Keratinocyte (primary cell): ENCODE results near the gene BCAM. TPM values are rescaled to one million over a fixed set of nuclear protein-coding genes. Genes with fewer than 3 reads are reported as not detected.

Experiments
- DNase-seq: peaks from one replicate; pipeline ENCODE4 v3.0.0-alpha.2; 2011; ENCODE audit warnings: low read depth, missing footprints, low spot score
- FAIRE-seq: peaks from 2 replicates; lab custom pipeline; 2011; peaks lifted over from hg19 to GRCh38; lab: Jason Lieb, UNC
- H2AFZ ChIP-seq: 2 replicates; pipeline ENCODE4 v1.6.0; 2012; ENCODE audit warnings: low read length, control low read depth, inconsistent platforms; ENCODE audit not compliant: control insufficient read depth
- H3K27ac ChIP-seq: 2 replicates; pipeline ENCODE4 v1.5.1; 2011; ENCODE audit warnings: low read length; ENCODE audit not compliant: control insufficient read depth, insufficient read depth
- H3K27me3 ChIP-seq: 3 replicates; pipeline ENCODE4 v1.6.0; 2011; ENCODE audit warnings: low read length; ENCODE audit not compliant: control insufficient read depth, insufficient read depth; ENCODE audit errors: extremely low read depth
- H3K36me3 ChIP-seq, 2 experiments: 2 replicates in 1 of 2; 3 replicates in 1 of 2; pipeline ENCODE4 v1.5.1; 2011; ENCODE audit warnings: low read length in 2 of 2, mild to moderate bottlenecking in 1 of 2; ENCODE audit not compliant: control insufficient read depth in 2 of 2, insufficient read depth in 2 of 2; ENCODE audit errors: extremely low read depth in 1 of 2
- H3K4me1 ChIP-seq: 3 replicates; pipeline ENCODE4 v1.5.1; 2011; ENCODE audit warnings: low read length; ENCODE audit not compliant: control insufficient read depth, insufficient read depth; ENCODE audit errors: extremely low read depth
- H3K4me2 ChIP-seq: 3 replicates; pipeline ENCODE4 v1.6.0; 2011; ENCODE audit warnings: low read depth, low read length; ENCODE audit not compliant: control insufficient read depth, insufficient read depth; ENCODE audit errors: extremely low read depth
- H3K4me3 ChIP-seq, 3 experiments: fragments of 200-600 bp in 1 of 3; sonication (generic) in 1 of 3; 2 replicates in 2 of 3; 3 replicates in 1 of 3; pipeline ENCODE4 v1.5.1; 2011 to 2016; ENCODE audit warnings: low read length in 3 of 3, mild to moderate bottlenecking in 3 of 3, control low read depth in 2 of 3, inconsistent platforms in 1 of 3, low read depth in 1 of 3, mixed read lengths in 1 of 3, mixed run types in 1 of 3, moderate library complexity in 1 of 3; ENCODE audit not compliant: control insufficient read depth in 2 of 3, insufficient read depth in 2 of 3; ENCODE audit errors: extremely low read depth in 1 of 3
- H3K79me2 ChIP-seq: 2 replicates; pipeline ENCODE4 v1.6.0; 2012; ENCODE audit warnings: low read length; ENCODE audit not compliant: control insufficient read depth, insufficient read depth
- H3K9ac ChIP-seq: 3 replicates; pipeline ENCODE4 v1.6.0; 2011; ENCODE audit warnings: low read length; ENCODE audit not compliant: control insufficient read depth, insufficient read depth; ENCODE audit errors: extremely low read depth
- H3K9me1 ChIP-seq: 3 replicates; pipeline ENCODE4 v1.6.0; 2011; ENCODE audit warnings: low read length; ENCODE audit not compliant: control insufficient read depth, insufficient read depth; ENCODE audit errors: extremely low read depth
- H3K9me3 ChIP-seq: 2 replicates; pipeline ENCODE4 v1.5.1; 2012; ENCODE audit warnings: low read depth, low read length; ENCODE audit not compliant: control insufficient read depth
- H4K20me1 ChIP-seq: 3 replicates; pipeline ENCODE4 v1.6.0; 2011; ENCODE audit warnings: low read length; ENCODE audit not compliant: control insufficient read depth, insufficient read depth; ENCODE audit errors: extremely low read depth
- EZH2 ChIP-seq: IDR thresholded peaks from one replicate; pipeline ENCODE4 v1.6.1; 2012; ENCODE audit warnings: inconsistent platforms, mild to moderate bottlenecking, low read length, moderate library complexity
- dilution Hi-C: fragments of 300-500 bp; cut with MboI; formaldehyde crosslinking; loops from one replicate; pipeline ENCODE4 v1.7.0; 2020; ENCODE audit warnings: low sequenced_read_pairs; ENCODE audit not compliant: extremely low pct_ligation_motif_present
- polyA plus RNA-seq, 5 experiments: library from polyadenylated mRNA; depleted of rRNA in 3 of 5; stranded (reverse) in 3 of 5; stranded (forward) in 1 of 5; unstranded in 1 of 5; fragments of >200 nt; gene quantifications; 1 replicate in 1 of 5; 2 replicates in 3 of 5; 3 replicates in 1 of 5; pipeline versions ENCODE4 v1.2.1 to v1.2.3, GENCODE V29; 2011 to 2012; ENCODE audit warnings: missing spikeins in 2 of 5, low read depth in 1 of 5, low replicate concordance in 1 of 5
- TF ChIP-seq, protein P1 (sequence below), 3 experiments: IDR thresholded peaks in 1 of 3; conservative IDR thresholded peaks in 1 of 3; optimal IDR thresholded peaks in 1 of 3; 2 replicates in 2 of 3; 3 replicates in 1 of 3; pipeline versions ENCODE3 to v1.5.1; 2011; ENCODE audit warnings: low read length in 3 of 3, mild to moderate bottlenecking in 3 of 3, moderate library complexity in 2 of 3, control low read depth in 1 of 3, inconsistent platforms in 1 of 3; ENCODE audit not compliant: insufficient read depth in 2 of 3; ENCODE audit errors: extremely low read depth in 1 of 3

The BCAM gene
- polyA plus RNA-seq, 1 donor (not counting 4 experiments of a cell fraction or from before 2014, with no cell fraction given) = 13.6 TPM

DNA sequence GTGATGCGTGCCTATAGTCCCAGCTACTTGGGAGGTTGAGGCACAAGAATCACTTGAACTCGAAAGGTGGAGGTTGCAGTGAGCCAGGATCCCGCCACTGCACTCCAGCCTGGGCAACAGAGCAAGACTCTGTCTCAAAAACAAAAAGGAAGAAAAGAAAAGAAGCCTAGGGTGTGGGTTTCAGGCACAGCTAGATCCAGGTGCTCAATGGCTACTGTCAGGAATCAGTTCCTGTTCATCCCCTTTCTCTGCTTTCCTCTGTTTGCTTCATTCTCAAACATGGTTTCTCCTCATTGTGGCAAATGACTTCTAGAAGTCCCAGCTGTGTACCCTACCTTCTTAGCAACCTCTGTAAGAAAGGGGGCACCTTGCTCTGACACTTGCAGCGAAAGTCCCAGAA is 25.4 kb upstream of the BCAM start:
- peaks cover 5% of the 10 kb centered on the region for H4K20me1 ChIP-seq
- dilution Hi-C loops = no loop called here
- H3K9ac ChIP-seq = no peak overlapping the region
- peaks cover 31% of the 10 kb centered on the region for H3K79me2 ChIP-seq
- DNase-seq = no peak
- H3K27me3 ChIP-seq = no peaks in the 10 kb centered on the region
- H3K4me2 ChIP-seq = no peak overlapping the region
- TF ChIP-seq, protein P1, sequence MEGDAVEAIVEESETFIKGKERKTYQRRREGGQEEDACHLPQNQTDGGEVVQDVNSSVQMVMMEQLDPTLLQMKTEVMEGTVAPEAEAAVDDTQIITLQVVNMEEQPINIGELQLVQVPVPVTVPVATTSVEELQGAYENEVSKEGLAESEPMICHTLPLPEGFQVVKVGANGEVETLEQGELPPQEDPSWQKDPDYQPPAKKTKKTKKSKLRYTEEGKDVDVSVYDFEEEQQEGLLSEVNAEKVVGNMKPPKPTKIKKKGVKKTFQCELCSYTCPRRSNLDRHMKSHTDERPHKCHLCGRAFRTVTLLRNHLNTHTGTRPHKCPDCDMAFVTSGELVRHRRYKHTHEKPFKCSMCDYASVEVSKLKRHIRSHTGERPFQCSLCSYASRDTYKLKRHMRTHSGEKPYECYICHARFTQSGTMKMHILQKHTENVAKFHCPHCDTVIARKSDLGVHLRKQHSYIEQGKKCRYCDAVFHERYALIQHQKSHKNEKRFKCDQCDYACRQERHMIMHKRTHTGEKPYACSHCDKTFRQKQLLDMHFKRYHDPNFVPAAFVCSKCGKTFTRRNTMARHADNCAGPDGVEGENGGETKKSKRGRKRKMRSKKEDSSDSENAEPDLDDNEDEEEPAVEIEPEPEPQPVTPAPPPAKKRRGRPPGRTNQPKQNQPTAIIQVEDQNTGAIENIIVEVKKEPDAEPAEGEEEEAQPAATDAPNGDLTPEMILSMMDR (optimal IDR thresholded peaks at IDR 0.05 in 1 of 3, IDR thresholded peaks at IDR 0.05 in 1 of 3, conservative IDR thresholded peaks at IDR 0.05 in 1 of 3; ENCODE audit: extremely low read depth in 1 of 3, insufficient read depth in 2 of 3, low read length in 3 of 3) = no peak
- TF ChIP-seq EZH2 = no peak
- H3K9me1 ChIP-seq = peaks cover 4% of the 10 kb centered on the region
- peaks cover 22% of the 10 kb centered on the region for H3K4me1 ChIP-seq
- no peak overlapping the region for H2AFZ ChIP-seq
- no peak overlapping the region for H3K4me3 ChIP-seq
- H3K27ac ChIP-seq = no peak overlapping the region
- no peaks in the 10 kb centered on the region for H3K9me3 ChIP-seq
- H3K36me3 ChIP-seq = peaks cover 15 to 38% of the 10 kb centered on the region in 2 experiments
- FAIRE-seq = no peak

DNA sequence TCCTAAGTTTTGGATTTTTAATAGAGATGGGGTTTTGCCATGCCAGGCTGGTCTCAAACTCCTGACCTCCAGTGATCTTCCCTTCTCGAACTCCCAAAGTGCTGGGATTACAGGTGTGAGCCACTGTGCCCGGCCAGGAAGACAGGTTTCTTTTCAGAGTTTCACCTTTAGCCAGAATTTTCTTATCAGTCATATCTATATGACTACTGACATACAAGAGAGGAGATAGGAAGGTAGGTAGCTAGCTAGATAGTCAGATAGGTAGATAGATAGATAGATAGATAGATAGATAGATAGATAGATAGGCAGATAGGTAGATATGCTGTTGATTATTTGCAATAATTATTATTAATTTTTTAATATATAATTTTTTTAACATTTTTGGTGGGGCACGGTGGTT is 23.6 kb upstream of the BCAM start:
- dilution Hi-C loops = no loop called here
- DNase-seq = no peak
- Histone ChIP-seq H3K4me3 (no peak overlapping the region), H2AFZ (no peak overlapping the region), H3K27me3 (no peaks in the 10 kb centered on the region), H3K79me2 (peaks cover 19% of the 10 kb centered on the region), H4K20me1 (peaks cover 5% of the 10 kb centered on the region), H3K36me3 (peaks cover 28 to 49% of the 10 kb centered on the region in 2 experiments), H3K4me1 (peaks cover 8% of the 10 kb centered on the region), H3K9me3 (no peaks in the 10 kb centered on the region), H3K9ac (no peak overlapping the region), H3K9me1 (no peaks in the 10 kb centered on the region), H3K4me2 (no peak overlapping the region), H3K27ac (no peak overlapping the region)
- TF ChIP-seq, protein P1 (optimal IDR thresholded peaks at IDR 0.05 in 1 of 3, IDR thresholded peaks at IDR 0.05 in 1 of 3, conservative IDR thresholded peaks at IDR 0.05 in 1 of 3; ENCODE audit: extremely low read depth in 1 of 3, insufficient read depth in 2 of 3, low read length in 3 of 3) = no peak
- no peak for TF ChIP-seq EZH2
- FAIRE-seq = no peak
